HL-60 (cell line): ENCODE results near the gene CRNKL1.

Experiments used
- GABPA ChIP-seq: IDR thresholded peaks from 2 replicates; pipeline ENCODE4 v1.6.1; 2012; ENCODE audit warnings: low read depth
- POLR2AphosphoS5 ChIP-seq: IDR thresholded peaks from 2 replicates; pipeline ENCODE4 v1.6.1; 2012; ENCODE audit warnings: low read depth
- TF ChIP-seq, protein P1 (sequence below): IDR thresholded peaks from one replicate; pipeline ENCODE4 v1.5.1; 2011; ENCODE audit warnings: low read length, control low read depth, inconsistent platforms; ENCODE audit not compliant: insufficient read depth
- TF ChIP-seq, protein P2 (sequence below): IDR thresholded peaks from 2 replicates; pipeline ENCODE4 v1.6.1; 2012; ENCODE audit warnings: low read depth; ENCODE audit not compliant: insufficient replicate concordance

DNA sequence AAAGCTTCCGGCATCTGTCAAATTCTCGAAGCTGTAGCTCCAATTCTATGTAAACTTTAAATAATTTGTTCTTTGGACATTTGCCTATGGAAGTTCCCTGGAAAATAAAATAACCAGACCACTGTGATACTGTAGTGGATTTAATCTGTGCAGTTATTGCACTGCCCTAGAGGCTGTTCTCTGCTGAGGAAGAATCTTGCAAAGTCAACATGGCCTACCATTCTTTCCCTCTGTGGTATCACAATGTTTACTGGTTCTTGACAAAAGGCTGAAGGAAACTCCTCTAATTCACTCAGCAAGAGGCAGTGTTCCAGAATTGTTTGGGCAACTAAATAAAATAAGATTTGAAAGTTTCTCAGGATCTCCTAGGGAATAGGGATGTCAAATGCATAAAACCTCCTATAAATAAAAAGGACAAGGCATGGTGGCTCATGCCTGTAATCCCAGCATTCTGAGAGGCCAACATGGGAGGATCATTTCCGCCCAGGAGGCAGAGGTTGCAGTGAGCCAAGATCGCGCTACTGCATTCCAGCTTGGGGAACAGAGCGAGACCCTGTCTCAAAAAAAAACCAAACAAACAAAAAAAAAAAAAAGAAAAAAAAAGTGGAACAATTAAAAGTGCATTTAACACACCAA is 12.4 kb downstream of the CRNKL1 start:
- TF ChIP-seq, protein P1, sequence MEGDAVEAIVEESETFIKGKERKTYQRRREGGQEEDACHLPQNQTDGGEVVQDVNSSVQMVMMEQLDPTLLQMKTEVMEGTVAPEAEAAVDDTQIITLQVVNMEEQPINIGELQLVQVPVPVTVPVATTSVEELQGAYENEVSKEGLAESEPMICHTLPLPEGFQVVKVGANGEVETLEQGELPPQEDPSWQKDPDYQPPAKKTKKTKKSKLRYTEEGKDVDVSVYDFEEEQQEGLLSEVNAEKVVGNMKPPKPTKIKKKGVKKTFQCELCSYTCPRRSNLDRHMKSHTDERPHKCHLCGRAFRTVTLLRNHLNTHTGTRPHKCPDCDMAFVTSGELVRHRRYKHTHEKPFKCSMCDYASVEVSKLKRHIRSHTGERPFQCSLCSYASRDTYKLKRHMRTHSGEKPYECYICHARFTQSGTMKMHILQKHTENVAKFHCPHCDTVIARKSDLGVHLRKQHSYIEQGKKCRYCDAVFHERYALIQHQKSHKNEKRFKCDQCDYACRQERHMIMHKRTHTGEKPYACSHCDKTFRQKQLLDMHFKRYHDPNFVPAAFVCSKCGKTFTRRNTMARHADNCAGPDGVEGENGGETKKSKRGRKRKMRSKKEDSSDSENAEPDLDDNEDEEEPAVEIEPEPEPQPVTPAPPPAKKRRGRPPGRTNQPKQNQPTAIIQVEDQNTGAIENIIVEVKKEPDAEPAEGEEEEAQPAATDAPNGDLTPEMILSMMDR: no peak
- TF ChIP-seq, protein P2, sequence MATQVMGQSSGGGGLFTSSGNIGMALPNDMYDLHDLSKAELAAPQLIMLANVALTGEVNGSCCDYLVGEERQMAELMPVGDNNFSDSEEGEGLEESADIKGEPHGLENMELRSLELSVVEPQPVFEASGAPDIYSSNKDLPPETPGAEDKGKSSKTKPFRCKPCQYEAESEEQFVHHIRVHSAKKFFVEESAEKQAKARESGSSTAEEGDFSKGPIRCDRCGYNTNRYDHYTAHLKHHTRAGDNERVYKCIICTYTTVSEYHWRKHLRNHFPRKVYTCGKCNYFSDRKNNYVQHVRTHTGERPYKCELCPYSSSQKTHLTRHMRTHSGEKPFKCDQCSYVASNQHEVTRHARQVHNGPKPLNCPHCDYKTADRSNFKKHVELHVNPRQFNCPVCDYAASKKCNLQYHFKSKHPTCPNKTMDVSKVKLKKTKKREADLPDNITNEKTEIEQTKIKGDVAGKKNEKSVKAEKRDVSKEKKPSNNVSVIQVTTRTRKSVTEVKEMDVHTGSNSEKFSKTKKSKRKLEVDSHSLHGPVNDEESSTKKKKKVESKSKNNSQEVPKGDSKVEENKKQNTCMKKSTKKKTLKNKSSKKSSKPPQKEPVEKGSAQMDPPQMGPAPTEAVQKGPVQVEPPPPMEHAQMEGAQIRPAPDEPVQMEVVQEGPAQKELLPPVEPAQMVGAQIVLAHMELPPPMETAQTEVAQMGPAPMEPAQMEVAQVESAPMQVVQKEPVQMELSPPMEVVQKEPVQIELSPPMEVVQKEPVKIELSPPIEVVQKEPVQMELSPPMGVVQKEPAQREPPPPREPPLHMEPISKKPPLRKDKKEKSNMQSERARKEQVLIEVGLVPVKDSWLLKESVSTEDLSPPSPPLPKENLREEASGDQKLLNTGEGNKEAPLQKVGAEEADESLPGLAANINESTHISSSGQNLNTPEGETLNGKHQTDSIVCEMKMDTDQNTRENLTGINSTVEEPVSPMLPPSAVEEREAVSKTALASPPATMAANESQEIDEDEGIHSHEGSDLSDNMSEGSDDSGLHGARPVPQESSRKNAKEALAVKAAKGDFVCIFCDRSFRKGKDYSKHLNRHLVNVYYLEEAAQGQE: no peak
- TF ChIP-seq POLR2AphosphoS5 (no peak), GABPA (no peak)
